IPS-NIHi11 (cell line): ENCODE results near the gene HCFC1R1.

ENCODE experiments used
- DNase-seq: peaks from one replicate; pipeline ENCODE4 v3.0.0; 2012; ENCODE audit warnings: mixed read lengths, low spot score

Gene HCFC1R1

DNA sequence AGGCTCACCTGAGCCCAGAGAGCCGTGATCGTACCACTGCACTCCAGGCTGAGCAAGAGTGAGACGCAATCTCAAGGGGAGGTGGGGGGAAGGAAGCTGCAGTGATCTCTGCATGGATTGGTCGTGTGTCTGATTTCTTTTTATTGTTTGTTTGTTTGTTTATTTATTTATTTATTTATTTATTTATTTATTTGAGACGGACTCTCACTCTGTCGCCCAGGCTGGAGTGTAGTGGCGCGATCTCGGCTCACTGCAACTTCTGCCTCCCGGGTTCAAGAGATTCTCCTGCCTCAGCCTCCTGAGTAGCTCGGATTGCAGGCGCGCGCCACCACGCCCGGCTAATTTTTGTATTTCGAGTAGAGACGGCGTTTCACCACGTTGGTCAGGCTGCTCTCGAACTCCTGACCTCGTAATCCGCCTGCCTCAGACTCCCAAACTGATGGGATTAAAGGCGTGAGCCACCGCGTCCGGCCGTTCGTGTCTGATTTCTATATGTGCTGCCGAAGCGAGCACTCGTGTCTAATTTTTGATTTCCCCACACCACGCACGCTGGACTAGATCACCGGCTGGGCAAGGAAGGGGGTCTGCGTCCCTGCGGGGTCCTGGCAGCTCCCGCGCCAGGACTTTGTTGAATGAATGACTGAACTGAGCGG, 4.0 kb downstream of the HCFC1R1 start:
- no peak for DNase-seq

DNA sequence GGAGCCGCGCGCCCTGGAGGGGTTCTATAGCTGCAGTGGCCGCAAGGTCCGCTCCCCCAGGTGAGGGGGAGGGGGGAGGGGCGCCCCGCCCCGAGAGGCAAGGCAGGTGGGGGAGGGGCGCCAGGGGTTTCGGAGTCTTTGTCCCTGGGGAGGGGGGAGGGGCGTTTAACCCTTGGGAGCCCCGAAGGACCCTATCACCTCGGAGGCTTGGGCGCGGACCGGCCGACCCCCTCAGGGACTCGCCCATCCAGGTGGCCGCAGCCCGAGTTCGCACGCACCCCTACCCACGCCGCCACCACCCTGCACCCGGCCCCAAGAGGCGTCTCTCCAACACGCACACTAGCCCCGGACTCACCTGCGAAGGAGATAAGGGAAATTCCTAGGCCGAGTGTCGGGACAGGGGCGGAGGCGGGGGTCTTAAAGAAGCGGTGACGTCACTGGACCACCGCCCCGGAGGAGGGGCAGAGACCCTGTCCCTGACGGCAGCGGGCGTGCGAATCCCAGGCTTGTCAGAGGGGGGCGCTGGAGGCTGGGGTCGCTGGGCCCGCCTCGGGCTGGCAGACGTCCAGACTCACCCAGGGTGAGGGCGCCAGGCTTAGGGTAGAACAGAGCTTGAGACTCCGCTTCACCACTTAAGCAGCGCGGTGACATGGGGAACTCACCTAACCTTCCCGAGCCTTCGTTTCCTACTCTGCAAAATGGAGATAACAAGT, 5.8 kb downstream of the HCFC1R1 start, which contains the start of gene CLDN6:
Gene CLDN6 (minus strand): TSS at position 390 of the 713 bp plus-strand sequence. CDS start 2,162 bp downstream, outside the sequence.
- DNase-seq, result peak; percentile 79

DNA sequence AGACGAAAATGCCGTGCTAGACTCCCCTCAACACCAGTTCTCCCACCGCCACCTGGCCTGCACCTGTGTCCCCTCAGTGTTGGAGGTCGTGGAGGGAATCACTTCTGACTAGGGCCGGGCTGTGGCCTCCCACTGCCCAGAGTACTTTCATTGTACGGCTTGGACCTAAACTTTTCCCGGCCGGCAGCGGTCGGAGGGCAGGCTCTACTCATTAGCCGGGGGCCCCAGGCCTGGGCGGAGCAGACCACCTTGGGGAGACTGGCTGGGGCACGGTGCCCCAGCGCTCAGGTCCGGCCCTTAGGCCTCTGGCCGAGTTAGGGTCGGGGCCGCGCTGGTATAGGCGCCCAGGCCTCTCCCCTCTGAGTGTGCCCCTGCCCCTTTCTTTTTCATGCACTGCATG, 6.4 kb downstream of the HCFC1R1 start:
- DNase-seq, result no peak

DNA sequence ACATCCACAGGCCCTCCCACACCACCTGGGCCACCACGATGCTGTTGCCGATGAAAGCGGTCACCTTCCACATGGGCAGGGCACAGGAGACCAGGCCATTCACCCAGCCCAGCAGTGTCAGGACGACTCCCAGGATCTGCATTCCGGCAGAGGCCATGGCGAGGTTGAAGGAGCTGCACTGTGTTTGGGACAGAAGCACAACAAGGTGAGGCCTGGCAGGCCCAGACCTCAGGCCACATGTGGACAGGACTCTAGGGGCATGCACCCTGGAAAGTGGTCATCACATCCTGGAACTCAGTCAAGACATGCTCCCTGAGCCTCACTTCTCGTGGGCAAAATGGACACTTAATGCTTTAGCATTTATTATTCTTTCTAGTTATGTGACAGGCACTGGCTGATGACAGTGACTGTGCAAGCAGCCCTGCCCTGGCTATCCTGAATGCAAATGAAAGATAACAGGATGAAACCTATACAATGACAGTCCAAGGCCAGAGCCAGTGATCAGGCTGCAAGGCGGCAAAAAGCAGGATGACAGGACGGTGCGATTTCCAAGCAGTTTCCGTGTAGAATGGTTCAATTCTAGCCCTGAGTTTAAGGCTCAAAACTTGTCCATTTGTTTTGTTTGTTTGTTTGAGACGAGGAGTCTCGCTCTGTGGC, 7.7 kb downstream of the HCFC1R1 start:
- DNase-seq, result no peak

DNA sequence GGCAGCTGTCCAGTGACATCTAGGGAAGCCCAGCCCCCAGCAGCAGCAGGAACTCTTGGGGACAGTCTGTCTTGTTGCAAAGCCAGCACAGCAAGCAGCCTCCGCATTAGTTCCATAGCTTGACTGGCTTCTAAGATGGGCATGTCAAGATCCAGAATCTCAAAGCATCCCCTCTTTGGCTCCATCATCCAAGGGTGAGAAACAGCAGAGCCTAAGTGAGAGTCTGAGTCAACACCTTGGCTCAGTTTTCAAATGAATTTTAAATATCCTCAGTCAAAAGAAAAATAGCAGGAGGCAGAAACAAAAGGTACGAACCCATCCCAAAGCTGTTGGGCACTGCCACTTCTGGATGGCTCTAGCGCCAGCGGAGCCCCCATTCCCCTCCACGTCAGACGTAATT, 8.8 kb downstream of the HCFC1R1 start:
- DNase-seq, result no peak

DNA sequence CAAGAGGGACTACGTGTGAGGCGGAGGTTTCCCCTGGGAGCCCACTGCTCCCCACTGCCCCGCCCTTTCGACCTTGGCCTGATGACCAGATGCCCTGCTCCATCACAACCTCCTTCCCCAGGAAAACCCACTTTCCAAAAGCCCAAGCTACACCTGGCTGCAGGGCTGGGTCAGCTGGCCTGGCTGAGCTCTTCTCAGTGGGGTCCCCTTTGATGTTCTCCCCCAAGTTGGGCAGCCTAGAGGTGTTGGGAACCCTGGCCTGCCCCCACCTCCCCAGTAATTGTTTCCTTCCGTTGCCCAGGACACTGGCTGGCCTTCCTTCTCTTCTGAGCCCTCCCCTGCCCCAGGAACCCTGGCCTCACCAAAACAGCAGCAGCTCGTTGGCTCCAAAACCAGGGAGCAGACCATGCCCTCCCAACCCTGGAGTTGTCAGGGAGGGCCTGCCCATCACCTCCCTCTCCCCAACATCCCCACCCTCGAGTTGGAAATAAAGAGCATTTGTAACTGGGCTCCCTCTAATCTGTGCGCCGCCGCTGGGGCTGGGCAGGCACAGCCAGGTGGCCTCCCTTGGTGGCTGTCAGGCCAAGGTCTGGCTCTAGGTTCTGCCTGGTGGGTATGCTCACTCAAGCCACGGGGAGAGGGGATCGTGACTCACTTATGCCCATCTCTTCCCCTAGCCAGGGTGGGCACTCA, 9.6 kb downstream of the HCFC1R1 start:
- DNase-seq, result no peak

DNA sequence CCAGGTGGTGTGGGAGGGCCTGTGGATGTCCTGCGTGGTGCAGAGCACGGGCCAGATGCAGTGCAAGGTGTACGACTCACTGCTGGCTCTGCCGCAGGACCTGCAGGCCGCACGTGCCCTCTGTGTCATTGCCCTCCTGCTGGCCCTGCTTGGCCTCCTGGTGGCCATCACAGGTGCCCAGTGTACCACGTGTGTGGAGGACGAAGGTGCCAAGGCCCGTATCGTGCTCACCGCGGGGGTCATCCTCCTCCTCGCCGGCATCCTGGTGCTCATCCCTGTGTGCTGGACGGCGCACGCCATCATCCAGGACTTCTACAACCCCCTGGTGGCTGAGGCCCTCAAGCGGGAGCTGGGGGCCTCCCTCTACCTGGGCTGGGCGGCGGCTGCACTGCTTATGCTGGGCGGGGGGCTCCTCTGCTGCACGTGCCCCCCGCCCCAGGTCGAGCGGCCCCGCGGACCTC, 10.2 kb downstream of the HCFC1R1 start:
- DNase-seq, result no peak

DNA sequence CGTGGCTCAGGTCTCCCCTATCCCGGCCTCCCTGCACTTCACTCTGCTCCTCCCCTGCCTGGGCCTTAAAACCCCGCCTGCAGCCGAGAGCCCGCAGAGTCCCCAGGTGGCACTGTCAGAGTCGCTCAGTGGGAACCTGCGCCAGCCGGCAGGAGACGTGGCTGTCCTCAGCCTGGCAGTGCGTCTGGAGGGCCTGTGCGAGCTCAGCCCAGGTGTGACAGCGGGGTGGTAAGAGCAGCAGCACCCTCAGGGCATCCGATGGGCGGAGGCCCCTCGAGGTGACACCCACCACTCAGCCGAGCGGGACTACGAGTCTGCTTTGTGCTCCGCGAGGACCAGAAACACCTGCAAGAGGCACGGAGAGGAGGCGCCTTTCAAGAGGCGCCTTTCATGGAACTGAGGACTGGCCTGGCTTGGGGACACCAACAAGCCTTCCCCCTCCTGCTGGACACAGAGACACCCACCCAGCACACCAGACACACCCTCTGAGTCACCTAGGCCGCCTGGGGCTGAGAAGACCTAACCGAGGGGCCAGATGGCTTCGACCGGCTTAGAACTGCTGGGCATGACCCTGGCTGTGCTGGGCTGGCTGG, 10.8 kb downstream of the HCFC1R1 start, which contains the start of gene CLDN9:
Gene CLDN9 (plus strand): TSS at position 96 of the 593 bp plus-strand sequence. CDS start 440 bp downstream, at position 536.
- DNase-seq, result no peak

GRCh38 chr16:3012246-3012645, 11.5 kb downstream of the HCFC1R1 start:
- DNase-seq, result no peak

- no peak for DNase-seq
These were observed 13.2 kb downstream of the HCFC1R1 start for GRCh38 chr16:3010510-3010909.

DNA sequence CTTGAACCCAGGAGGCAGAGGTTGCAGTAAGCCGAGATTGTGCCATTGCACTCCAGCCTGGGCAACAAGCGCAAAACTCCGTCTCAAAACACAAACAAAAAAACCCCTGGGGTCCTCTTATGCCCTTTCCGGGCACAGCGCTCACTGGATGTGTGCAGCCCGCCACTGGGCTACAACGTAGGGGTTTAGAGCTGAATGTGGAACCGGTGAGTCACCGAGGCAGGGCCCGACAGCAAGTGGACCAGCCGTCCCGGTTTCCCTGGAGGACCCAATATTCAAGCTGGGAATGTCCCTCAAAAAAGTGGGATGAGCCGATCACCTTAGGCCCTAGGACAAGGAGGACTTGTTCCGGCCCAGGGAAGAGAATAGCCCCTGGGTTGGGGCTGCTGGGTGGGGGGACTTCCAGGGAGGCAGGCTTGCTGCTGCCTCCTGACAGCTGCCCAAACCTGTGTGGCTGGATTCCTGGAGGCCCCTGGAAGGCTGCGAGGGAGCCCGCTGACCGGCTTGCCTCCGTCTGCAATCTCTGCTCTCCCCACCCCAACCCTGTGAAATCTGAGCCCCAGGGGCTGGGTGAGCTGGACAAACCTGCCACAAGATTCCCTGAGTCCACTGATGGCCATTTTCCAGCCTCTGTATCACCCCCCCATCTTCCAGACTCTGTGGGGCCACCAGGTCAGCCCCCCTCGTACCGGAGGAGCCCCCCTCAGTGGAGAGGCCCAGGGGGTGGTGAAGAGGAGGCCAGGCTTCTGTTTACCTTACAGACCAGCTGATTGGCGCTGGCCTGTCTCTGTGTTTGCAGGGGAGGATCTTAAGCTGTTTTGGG, 14.0 kb downstream of the HCFC1R1 start:
- peak; percentile 57 for DNase-seq

DNA sequence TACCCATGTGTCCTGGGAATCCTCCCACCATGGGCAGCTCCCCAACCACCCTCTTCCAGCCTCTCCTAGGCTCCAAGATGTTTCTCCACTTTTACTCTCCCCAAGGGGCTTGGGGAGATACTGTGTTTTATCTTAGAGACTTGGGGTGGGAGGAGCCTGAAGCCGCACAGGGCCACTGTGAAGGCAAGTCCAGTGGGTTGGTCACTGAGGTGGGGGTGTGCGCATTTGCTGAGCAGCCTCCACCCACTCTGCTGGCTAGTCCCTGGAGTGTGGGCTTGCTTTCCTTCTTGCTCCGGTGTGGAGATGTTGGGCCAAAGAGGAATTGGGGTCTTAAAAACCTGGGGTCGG, 15.1 kb downstream of the HCFC1R1 start:
- no peak for DNase-seq

- no peak for DNase-seq
These were observed 15.6 kb downstream of the HCFC1R1 start for GRCh38 chr16:3007957-3008689.

GRCh38 chr16:3007059-3007956, 16.4 kb downstream of the HCFC1R1 start:
- DNase-seq, result no peak

- DNase-seq, result no peak
These were observed 18.9 kb downstream of the HCFC1R1 start for GRCh38 chr16:3004781-3005284.

GRCh38 chr16:3004319-3004718, 19.4 kb downstream of the HCFC1R1 start:
- no peak for DNase-seq

GRCh38 chr16:3003582-3004270, 20.0 kb downstream of the HCFC1R1 start:
- peak; percentile 94 for DNase-seq

DNA sequence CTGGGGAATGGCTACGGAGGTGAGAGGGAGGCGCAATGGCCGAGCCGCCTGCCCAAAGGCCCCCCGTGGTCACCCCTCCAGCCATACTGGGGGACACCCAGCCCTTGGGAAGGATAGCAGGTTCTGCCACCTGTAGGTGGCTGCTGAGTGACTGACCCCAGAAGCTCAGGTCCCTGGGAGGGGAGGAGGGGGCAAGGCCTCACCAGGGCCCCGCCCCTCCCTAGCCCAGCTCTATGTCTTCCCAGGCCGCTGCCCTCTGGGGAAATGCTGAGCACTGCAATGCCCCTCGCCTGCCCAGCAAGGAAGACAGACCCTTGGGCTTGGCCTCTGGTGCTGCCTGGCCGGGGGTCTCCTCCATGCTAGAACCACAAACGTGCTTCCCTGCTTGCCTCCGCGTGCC, 22.4 kb downstream of the HCFC1R1 start:
- DNase-seq, result no peak

DNA sequence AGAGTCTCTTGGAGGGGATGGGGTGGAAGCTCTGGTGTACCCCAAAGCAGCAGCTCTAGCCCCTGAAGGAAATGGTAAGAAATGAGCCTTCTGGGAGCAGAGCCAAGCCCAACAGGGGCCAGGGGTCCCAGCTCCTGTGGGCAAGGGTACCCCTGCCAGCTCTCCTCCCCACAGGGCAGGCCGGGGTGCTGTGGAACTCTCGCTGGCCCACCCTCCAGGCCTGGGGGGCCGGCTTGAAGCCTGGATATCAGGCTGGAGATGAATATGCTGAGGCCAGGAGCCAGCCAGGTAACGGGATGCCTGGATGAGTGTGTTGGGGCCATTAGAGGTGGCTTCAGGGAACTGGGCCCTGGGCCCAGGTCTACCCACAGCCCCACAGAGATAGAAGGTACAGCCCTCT, 23.2 kb downstream of the HCFC1R1 start:
- DNase-seq, result no peak
